ENCODE measurements around the gene HIVEP3.

HIVEP3 gene

DNA sequence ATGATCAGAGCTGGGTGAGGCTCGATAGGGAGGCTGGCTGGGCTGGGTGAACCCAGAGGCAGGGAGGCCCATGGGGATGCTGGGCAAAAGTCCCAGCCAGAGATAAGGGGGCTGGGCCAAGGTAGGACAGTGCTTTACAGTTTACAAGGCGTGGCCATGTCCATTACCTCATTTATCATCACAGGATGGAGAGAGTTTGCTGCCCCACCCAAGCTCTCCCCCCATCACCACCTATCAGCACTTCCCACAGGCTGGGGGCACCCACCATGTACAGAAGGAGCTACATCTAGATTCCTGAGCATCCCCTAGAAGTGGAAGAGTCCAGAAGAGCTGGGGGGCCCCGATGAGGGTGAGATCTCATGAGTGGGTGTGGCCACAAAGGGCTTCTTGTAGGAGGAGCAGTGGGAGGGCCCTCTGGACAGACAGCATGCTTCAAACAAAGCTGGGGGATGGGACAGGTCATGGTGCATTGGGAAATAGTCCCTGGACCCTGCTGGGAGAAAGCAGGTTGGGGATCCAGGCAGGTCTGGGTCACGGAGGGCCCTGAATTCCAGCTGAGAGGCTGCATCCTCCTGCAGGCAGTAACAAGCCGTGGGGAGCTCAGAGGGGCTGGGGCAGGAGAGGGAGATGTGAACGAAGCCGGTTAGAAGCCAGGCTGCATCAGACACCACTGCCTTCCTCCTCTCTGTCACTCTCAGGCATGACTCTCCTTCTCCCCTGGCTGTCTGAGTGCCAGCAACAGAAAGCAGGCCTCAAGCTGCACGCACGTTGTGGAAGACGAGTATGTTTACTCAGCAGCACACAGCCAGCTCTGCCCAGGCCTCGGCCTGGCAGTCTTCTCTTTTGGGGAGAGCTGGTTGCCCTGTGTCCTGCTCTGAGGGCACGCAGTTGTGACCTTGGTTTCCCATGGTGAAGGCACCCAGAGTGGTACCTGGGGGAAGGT is 202.3 kb downstream of the HIVEP3 start:
- Histone ChIP-seq H3K36me3 (ENCODE audit: insufficient read depth, low read length) (no peaks in the 10 kb centered on the region), H3K9ac (ENCODE audit: insufficient read length) (no peak overlapping the region), H3K9me3 (ENCODE audit: low read depth, low read length) (no peaks in the 10 kb centered on the region), H3K4me3 (no peak overlapping the region), H3K27ac (no peak overlapping the region)
- DNase-seq (ENCODE audit: low read depth, low spot score), result no peak
- TF ChIP-seq EZH2 (IDR thresholded peaks at IDR 0.05) (no peak), POLR2AphosphoS5 (IDR thresholded peaks at IDR 0.05; ENCODE audit: borderline replicate concordance, low read depth, low read length) (no peak), FOXP2 (optimal IDR thresholded peaks at IDR 0.05; ENCODE audit: control extremely low read depth, extremely low read length, insufficient read depth) (no peak)

DNA sequence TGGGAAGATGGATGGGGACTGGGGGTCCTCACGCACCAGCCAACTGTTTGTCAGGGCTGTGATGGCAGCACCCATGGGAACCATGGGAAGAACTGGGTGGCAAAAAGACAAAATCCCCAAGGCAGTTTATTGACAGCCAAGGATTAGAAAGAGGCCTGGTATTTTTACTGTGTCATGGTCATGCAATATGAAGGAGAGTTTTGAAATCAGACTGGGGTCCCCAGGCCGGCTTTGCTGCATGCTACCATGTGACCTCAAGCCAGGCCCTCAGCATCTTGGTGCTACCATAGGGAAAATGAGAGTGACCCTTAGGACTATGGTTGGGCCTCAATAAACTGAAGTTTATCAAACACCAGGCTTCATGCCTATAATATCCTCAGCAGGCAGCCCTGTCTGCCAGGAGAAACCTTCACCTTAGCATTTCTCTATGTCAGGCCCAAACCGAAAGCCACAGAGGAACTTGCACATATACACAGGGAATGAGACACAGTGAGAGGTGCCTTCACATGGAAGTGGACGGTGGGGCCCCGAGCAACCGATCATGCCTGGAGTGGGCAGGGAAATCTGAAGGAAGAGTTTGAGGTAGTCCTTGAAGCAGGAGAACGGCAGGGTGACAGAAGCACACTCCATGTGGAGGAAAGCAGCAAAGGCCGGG is 203.2 kb downstream of the HIVEP3 start:
- TF ChIP-seq EZH2 (IDR thresholded peaks at IDR 0.05), result no peak
- TF ChIP-seq FOXP2 (optimal IDR thresholded peaks at IDR 0.05; ENCODE audit: control extremely low read depth, extremely low read length, insufficient read depth), result no peak
- no peak for TF ChIP-seq POLR2AphosphoS5 (IDR thresholded peaks at IDR 0.05; ENCODE audit: borderline replicate concordance, low read depth, low read length)
- Histone ChIP-seq H3K4me3 (no peak overlapping the region), H3K9ac (ENCODE audit: insufficient read length) (no peak overlapping the region), H3K27ac (no peak overlapping the region), H3K36me3 (ENCODE audit: insufficient read depth, low read length) (no peaks in the 10 kb centered on the region), H3K9me3 (ENCODE audit: low read depth, low read length) (no peaks in the 10 kb centered on the region)
- DNase-seq (ENCODE audit: low read depth, low spot score), result no peak

DNA sequence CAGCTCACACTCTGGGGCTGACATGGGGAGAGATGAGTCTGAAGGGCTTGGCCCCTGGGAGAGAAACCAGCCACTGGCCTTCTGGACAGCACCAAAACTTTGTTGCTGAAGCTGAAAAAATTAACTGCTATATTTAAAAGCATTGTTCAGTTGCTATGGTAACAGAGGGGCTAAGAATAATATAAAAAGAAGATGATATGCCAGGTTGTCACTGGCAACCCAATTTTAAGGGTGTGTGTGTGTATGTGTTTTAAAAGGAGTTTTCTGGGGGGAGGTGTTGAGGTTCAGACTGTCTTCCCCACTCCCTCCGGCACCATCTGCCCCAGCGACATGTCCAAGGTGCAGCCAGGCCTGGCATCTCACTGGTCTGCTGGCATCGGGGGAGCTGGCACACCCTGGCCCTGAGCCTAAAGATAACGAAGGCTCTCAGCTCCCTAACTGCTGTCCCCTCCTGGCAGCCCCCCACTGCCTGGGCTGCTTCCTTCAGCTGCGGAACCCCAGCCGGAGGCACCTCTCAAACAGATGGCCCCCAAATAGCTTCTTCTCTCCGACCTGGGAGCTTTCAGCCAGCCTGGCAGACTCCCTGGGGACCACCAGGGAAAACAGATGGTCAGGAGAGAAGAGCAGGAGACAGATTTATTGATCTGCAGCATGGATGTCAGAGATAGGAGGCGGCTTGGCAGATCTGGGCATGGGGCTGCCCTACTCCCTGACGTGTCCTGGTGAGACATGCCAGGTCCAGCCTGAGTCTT is 203.9 kb downstream of the HIVEP3 start:
- TF ChIP-seq FOXP2 (optimal IDR thresholded peaks at IDR 0.05; ENCODE audit: control extremely low read depth, extremely low read length, insufficient read depth) (no peak), POLR2AphosphoS5 (IDR thresholded peaks at IDR 0.05; ENCODE audit: borderline replicate concordance, low read depth, low read length) (no peak), EZH2 (IDR thresholded peaks at IDR 0.05) (no peak)
- Histone ChIP-seq H3K36me3 (ENCODE audit: insufficient read depth, low read length) (no peaks in the 10 kb centered on the region), H3K9ac (ENCODE audit: insufficient read length) (no peak overlapping the region), H3K27ac (no peak overlapping the region), H3K9me3 (ENCODE audit: low read depth, low read length) (no peaks in the 10 kb centered on the region), H3K4me3 (no peak overlapping the region)
- DNase-seq (ENCODE audit: low read depth, low spot score), result no peak

DNA sequence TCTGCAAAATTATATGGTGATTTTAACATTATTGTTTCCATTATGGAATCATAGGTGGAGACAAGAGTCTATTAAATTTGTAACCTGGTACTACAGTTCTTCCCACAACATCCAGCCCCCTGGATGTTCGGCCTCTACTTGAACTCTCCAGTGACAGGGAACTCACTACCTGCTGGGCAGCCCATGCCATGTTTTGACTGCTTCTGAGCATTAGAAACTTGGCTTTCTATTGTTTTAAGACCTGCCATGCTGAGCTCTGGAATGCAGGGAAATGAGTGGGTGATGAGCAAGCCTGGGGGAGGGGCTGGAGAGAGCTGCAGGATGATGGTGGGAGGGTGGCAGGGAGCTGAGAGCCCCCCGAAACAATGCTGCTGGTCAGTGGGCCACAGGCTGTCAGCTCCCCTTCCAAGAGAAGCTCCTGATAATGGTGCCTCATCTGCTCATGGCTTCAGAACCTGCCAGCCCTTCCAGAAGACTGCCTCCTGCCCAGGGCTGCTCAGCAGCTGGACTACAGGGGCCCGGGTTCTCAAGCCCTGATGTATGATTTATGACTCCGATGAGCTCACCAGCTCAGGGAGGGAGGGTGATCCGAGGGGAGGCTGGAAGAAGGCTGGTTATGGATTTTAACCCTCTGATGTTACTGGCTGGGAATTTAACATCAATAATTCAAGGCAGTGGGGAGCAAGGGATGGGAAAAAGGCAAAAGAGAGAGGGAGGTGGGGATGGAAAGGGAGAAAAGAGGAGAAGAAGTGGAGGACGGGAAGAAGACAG is 205.0 kb downstream of the HIVEP3 start:
- Histone ChIP-seq H3K9ac (ENCODE audit: insufficient read length) (no peak overlapping the region), H3K9me3 (ENCODE audit: low read depth, low read length) (no peaks in the 10 kb centered on the region), H3K4me3 (no peak overlapping the region), H3K36me3 (ENCODE audit: insufficient read depth, low read length) (no peaks in the 10 kb centered on the region), H3K27ac (no peak overlapping the region)
- TF ChIP-seq FOXP2 (optimal IDR thresholded peaks at IDR 0.05; ENCODE audit: control extremely low read depth, extremely low read length, insufficient read depth) (no peak), POLR2AphosphoS5 (IDR thresholded peaks at IDR 0.05; ENCODE audit: borderline replicate concordance, low read depth, low read length) (no peak), EZH2 (IDR thresholded peaks at IDR 0.05) (no peak)
- no peak for DNase-seq (ENCODE audit: low read depth, low spot score)

DNA sequence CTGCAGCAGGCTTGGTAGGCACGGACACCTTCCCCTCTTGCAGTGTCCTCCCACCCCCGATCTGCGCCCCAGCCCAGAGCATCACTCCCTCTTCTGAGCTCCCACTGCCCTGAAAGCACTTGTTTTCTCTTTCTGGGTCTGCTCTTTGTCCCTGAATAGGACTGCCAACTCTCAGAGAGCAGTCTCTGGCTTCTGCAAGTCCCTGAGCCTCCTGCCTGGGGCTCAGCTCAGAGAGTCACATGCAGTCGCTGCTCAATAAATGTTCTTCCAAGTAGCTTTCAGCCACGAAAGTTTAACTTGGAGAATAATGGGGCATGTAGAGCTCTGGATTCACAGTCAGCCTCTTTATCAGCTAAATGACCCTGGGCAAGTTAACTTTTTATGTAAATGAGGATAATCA is 205.6 kb downstream of the HIVEP3 start:
- H3K27ac ChIP-seq, result no peak overlapping the region
- no peaks in the 10 kb centered on the region for H3K36me3 ChIP-seq (ENCODE audit: insufficient read depth, low read length)
- H3K9me3 ChIP-seq (ENCODE audit: low read depth, low read length), result no peaks in the 10 kb centered on the region
- no peak for TF ChIP-seq FOXP2 (optimal IDR thresholded peaks at IDR 0.05; ENCODE audit: control extremely low read depth, extremely low read length, insufficient read depth)
- TF ChIP-seq POLR2AphosphoS5 (IDR thresholded peaks at IDR 0.05; ENCODE audit: borderline replicate concordance, low read depth, low read length), result no peak
- no peak for TF ChIP-seq EZH2 (IDR thresholded peaks at IDR 0.05)
- DNase-seq (ENCODE audit: low read depth, low spot score), result no peak
- no peak overlapping the region for H3K4me3 ChIP-seq
- no peak overlapping the region for H3K9ac ChIP-seq (ENCODE audit: insufficient read length)

DNA sequence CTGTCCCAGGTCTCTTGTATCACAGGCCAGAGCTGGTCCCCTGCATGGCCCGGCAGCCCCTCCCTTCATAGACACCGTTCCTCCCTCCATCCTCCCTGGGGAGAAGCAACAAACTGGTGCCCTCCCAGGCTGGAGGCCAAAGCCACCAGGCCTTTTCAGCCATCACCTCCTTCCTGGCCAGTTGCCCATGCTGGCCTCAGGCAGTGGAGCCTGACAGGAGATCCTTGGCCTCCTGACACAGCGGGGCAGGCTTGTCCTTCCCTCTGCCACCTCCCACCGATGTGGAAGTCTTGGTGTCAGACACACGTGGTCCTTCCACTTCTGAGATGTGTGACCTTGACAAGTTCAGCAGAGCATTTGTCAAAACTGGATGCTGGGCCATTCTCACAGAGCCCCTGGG is 206.0 kb downstream of the HIVEP3 start:
- Histone ChIP-seq H3K9me3 (ENCODE audit: low read depth, low read length) (no peaks in the 10 kb centered on the region), H3K9ac (ENCODE audit: insufficient read length) (no peak overlapping the region), H3K4me3 (no peak overlapping the region), H3K27ac (no peak overlapping the region), H3K36me3 (ENCODE audit: insufficient read depth, low read length) (no peaks in the 10 kb centered on the region)
- TF ChIP-seq FOXP2 (optimal IDR thresholded peaks at IDR 0.05; ENCODE audit: control extremely low read depth, extremely low read length, insufficient read depth), result no peak
- TF ChIP-seq EZH2 (IDR thresholded peaks at IDR 0.05), result no peak
- no peak for TF ChIP-seq POLR2AphosphoS5 (IDR thresholded peaks at IDR 0.05; ENCODE audit: borderline replicate concordance, low read depth, low read length)
- DNase-seq (ENCODE audit: low read depth, low spot score), result no peak

DNA sequence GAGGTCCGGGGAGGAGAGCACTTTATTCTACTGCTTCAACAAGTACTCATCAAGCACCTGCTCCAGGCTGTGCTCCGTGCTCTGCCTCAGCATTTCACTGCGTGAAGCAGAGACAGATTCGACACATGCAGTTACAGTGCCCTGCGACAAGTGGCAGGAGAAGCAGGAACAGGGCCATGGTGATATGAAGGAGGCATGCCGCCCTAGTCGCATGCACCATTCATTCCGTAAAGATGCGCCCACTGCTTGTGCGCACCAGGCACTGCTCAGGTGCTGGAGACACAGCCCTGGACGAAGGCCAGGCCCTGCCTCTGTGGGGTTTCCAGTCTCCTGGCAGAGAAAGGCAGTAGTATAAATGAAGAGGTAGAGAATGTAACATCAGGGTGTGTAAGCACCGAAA is 206.6 kb downstream of the HIVEP3 start:
- H3K27ac ChIP-seq, result no peak overlapping the region
- TF ChIP-seq FOXP2 (optimal IDR thresholded peaks at IDR 0.05; ENCODE audit: control extremely low read depth, extremely low read length, insufficient read depth) (no peak), EZH2 (IDR thresholded peaks at IDR 0.05) (no peak), POLR2AphosphoS5 (IDR thresholded peaks at IDR 0.05; ENCODE audit: borderline replicate concordance, low read depth, low read length) (no peak)

More for the DNA sequence above, 206.6 kb downstream of the HIVEP3 start:
- Histone ChIP-seq H3K4me3 (no peak overlapping the region), H3K36me3 (ENCODE audit: insufficient read depth, low read length) (no peaks in the 10 kb centered on the region), H3K9ac (ENCODE audit: insufficient read length) (no peak overlapping the region), H3K9me3 (ENCODE audit: low read depth, low read length) (no peaks in the 10 kb centered on the region)
- DNase-seq (ENCODE audit: low read depth, low spot score), result no peak
